Measurements from ENCODE around the gene ARPC5. TPM values are rescaled to one million over a fixed set of nuclear protein-coding genes. Genes with fewer than 3 reads are reported as not detected.

ARPC5 gene
- total and polyA plus RNA-seq, 4 donors, result 165 to 266 (median 188) TPM

- H3K4me1 ChIP-seq (ENCODE audit: control insufficient read depth in 5 of 5, insufficient read depth in 5 of 5, low read length in 5 of 5), result peaks cover 7 to 21% (median 7%) of the 10 kb centered on the region in 5 donors
- H3K9ac ChIP-seq (ENCODE audit: insufficient read depth in 1 of 2, low read length in 2 of 2), result no peak overlapping the region
- no peaks in the 10 kb centered on the region for H3K27me3 ChIP-seq (ENCODE audit: control insufficient read depth in 3 of 3, insufficient read depth in 3 of 3, low read length in 2 of 3)
- H3K27ac ChIP-seq (ENCODE audit: low read depth in 1 of 2, low read length in 1 of 2), result peak overlapping the region; percentile 29 to 56
- TF ChIP-seq CTCF (IDR thresholded peaks at IDR 0.05; ENCODE audit: control extremely low read depth, extremely low read depth), result peak; percentile 23
- DNase-seq (peak in 2 of 3 donors; percentile 52 to 56), ATAC-seq (ENCODE audit: insufficient read depth, low FRiP score) (peak; percentile 84)
- no peak overlapping the region for H3K4me3 ChIP-seq
- H3K36me3 ChIP-seq (ENCODE audit: control insufficient read depth in 4 of 4, insufficient read depth in 4 of 4, low read length in 4 of 4), result no peaks in the 10 kb centered on the region
- no peaks in the 10 kb centered on the region for H3K9me3 ChIP-seq (ENCODE audit: control insufficient read depth in 4 of 4, insufficient read depth in 3 of 4, low read length in 3 of 4)
- WGBS, 2 donors, result 38 to 41% methylated on average over 5 of the region's 5 CpGs
These were observed 26.3 kb downstream of the ARPC5 start for GRCh38 chr1:183609313-183609712.

- DNase-seq (no peak), ATAC-seq (ENCODE audit: insufficient read depth, low FRiP score) (no peak)
- H3K9me3 ChIP-seq (ENCODE audit: control insufficient read depth in 4 of 4, insufficient read depth in 3 of 4, low read length in 3 of 4), result no peaks in the 10 kb centered on the region
- no peak overlapping the region for H3K27ac ChIP-seq (ENCODE audit: low read depth in 1 of 2, low read length in 1 of 2)
- WGBS, 2 donors, result 8 to 35% methylated on average over 2 of the region's 2 CpGs
- H3K9ac ChIP-seq (ENCODE audit: insufficient read depth in 1 of 2, low read length in 2 of 2), result no peak overlapping the region
- H3K4me3 ChIP-seq, result no peak overlapping the region
- H3K27me3 ChIP-seq (ENCODE audit: control insufficient read depth in 3 of 3, insufficient read depth in 3 of 3, low read length in 2 of 3), result no peaks in the 10 kb centered on the region
- H3K36me3 ChIP-seq (ENCODE audit: control insufficient read depth in 4 of 4, insufficient read depth in 4 of 4, low read length in 4 of 4), result no peaks in the 10 kb centered on the region
- no peak for TF ChIP-seq CTCF (IDR thresholded peaks at IDR 0.05; ENCODE audit: control extremely low read depth, extremely low read depth)
- peaks cover 7 to 21% (median 7%) of the 10 kb centered on the region in 5 donors for H3K4me1 ChIP-seq (ENCODE audit: control insufficient read depth in 5 of 5, insufficient read depth in 5 of 5, low read length in 5 of 5)
These were observed 28.1 kb downstream of the ARPC5 start for GRCh38 chr1:183607322-183607980.

GRCh38 chr1:183605904-183606303 is 29.7 kb downstream of the ARPC5 start:
- ATAC-seq (ENCODE audit: insufficient read depth, low FRiP score), result no peak
- WGBS, 2 donors, result 96% methylated on average over 2 of the region's 2 CpGs

More at GRCh38 chr1:183605904-183606303, 29.7 kb downstream of the ARPC5 start:
- TF ChIP-seq CTCF (IDR thresholded peaks at IDR 0.05; ENCODE audit: control extremely low read depth, extremely low read depth), result no peak
- Histone ChIP-seq H3K36me3 (ENCODE audit: control insufficient read depth in 4 of 4, insufficient read depth in 4 of 4, low read length in 4 of 4) (no peaks in the 10 kb centered on the region), H3K4me3 (no peak overlapping the region), H3K9me3 (ENCODE audit: control insufficient read depth in 4 of 4, insufficient read depth in 3 of 4, low read length in 3 of 4) (no peaks in the 10 kb centered on the region), H3K27ac (ENCODE audit: low read depth in 1 of 2, low read length in 1 of 2) (no peak overlapping the region), H3K9ac (ENCODE audit: insufficient read depth in 1 of 2, low read length in 2 of 2) (no peak overlapping the region), H3K27me3 (ENCODE audit: control insufficient read depth in 3 of 3, insufficient read depth in 3 of 3, low read length in 2 of 3) (no peaks in the 10 kb centered on the region), H3K4me1 (ENCODE audit: control insufficient read depth in 5 of 5, insufficient read depth in 5 of 5, low read length in 5 of 5) (peaks cover 5 to 21% (median 7%) of the 10 kb centered on the region in 5 donors)
- DNase-seq, result no peak
